IMR-90 (cell line): ENCODE data around the gene TMEM170A. TPM values are rescaled to one million over a fixed set of nuclear protein-coding genes. Genes with fewer than 3 reads are reported as not detected.

Experiments used
- ATAC-seq: fragments of 200-7000 bp; cut with Tn5 transposase; 2 replicates; pipeline ENCODE4 v1.9.1; 2020; ENCODE audit warnings: low read depth, mild to moderate bottlenecking, moderate library complexity
- BruUV-seq: library from RNA; stranded (reverse); fragments of 400-500 nt; replicated peaks from 2 replicates; lab custom pipeline; 2021; lab: Mats Ljungman, UMichigan
- CTCF ChIA-PET: fragments of 300-600 bp; formaldehyde crosslinking; extraction: SDS; loops from one replicate; lab custom pipeline; 2021; ENCODE audit warnings: antibody characterized with exemption; lab: Yijun Ruan, JAX
- POLR2A ChIA-PET: fragments of 300-600 bp; sonication (Branson Sonifier 250); formaldehyde crosslinking; loops from one replicate; lab custom pipeline; 2022; ENCODE audit warnings: antibody characterized with exemption; ENCODE audit not compliant: unreplicated experiment; lab: Charles Lee
- DNase-seq: peaks from one replicate; pipeline ENCODE4 v3.0.0; 2013
- H2AFZ ChIP-seq: replicated peaks from 2 replicates; pipeline ENCODE3; 2013; ENCODE audit warnings: low read length, mild to moderate bottlenecking; ENCODE audit not compliant: poor library complexity
- H2AK5ac ChIP-seq: 2 replicates; pipeline ENCODE4 v1.6.1; 2013; ENCODE audit warnings: low read depth, low read length, inconsistent platforms
- H2AK9ac ChIP-seq: replicated peaks from 2 replicates; pipeline ENCODE3; 2013; ENCODE audit warnings: mild to moderate bottlenecking, low read depth, low read length, moderate library complexity; ENCODE audit not compliant: poor library complexity
- H2BK120ac ChIP-seq: 2 replicates; pipeline ENCODE4 v1.6.1; 2013; ENCODE audit warnings: low read depth, low read length, inconsistent platforms
- H2BK15ac ChIP-seq: 3 replicates; pipeline ENCODE4 v1.6.1; 2013; ENCODE audit warnings: low read depth, low read length, inconsistent platforms
- H2BK20ac ChIP-seq: 2 replicates; pipeline ENCODE4 v1.6.1; 2013; ENCODE audit warnings: low read depth, mild to moderate bottlenecking, inconsistent platforms, low read length, moderate library complexity
- H2BK5ac ChIP-seq: 2 replicates; pipeline ENCODE4 v1.6.1; 2013; ENCODE audit warnings: mild to moderate bottlenecking, low read depth, low read length, inconsistent platforms; ENCODE audit not compliant: poor library complexity, severe bottlenecking
- H3K14ac ChIP-seq: replicated peaks from 2 replicates; pipeline ENCODE4 v1.6.1; 2013; ENCODE audit warnings: low read depth, low read length, inconsistent platforms
- H3K18ac ChIP-seq: 2 replicates; pipeline ENCODE4 v1.6.1; 2013; ENCODE audit warnings: low read depth, low read length, control low read depth
- H3K23ac ChIP-seq: 2 replicates; pipeline ENCODE4 v1.6.1; 2013; ENCODE audit warnings: low read depth, low read length, inconsistent platforms
- H3K27ac ChIP-seq: 2 replicates; pipeline ENCODE4 v1.5.1; 2013; ENCODE audit warnings: mild to moderate bottlenecking, control low read depth, low read length; ENCODE audit not compliant: insufficient read depth
- H3K27me3 ChIP-seq: 2 replicates; pipeline ENCODE4 v1.6.1; 2013; ENCODE audit warnings: low read length; ENCODE audit not compliant: control insufficient read depth, insufficient read depth
- H3K36me3 ChIP-seq: 2 replicates; pipeline ENCODE4 v1.6.1; 2013; ENCODE audit warnings: low read length, mixed read lengths; ENCODE audit not compliant: control insufficient read depth, insufficient read depth
- H3K4ac ChIP-seq: 2 replicates; pipeline ENCODE4 v1.6.1; 2013; ENCODE audit warnings: low read depth, low read length, inconsistent platforms
- H3K4me1 ChIP-seq: 2 replicates; pipeline ENCODE4 v1.6.1; 2013; ENCODE audit warnings: low read length, mixed read lengths; ENCODE audit not compliant: control insufficient read depth, insufficient read depth
- H3K4me2 ChIP-seq: 2 replicates; pipeline ENCODE4 v1.6.1; 2013; ENCODE audit warnings: low read depth, mild to moderate bottlenecking, control low read depth, low read length, moderate library complexity
- H3K4me3 ChIP-seq: 2 replicates; pipeline ENCODE4 v1.5.1; 2013; ENCODE audit warnings: low read depth, mild to moderate bottlenecking, control low read depth, low read length, moderate library complexity; ENCODE audit not compliant: insufficient read depth
- H3K56ac ChIP-seq: 2 replicates; pipeline ENCODE4 v1.6.1; 2013; ENCODE audit warnings: low read length, inconsistent platforms; ENCODE audit not compliant: insufficient read depth; ENCODE audit errors: extremely low read depth
- H3K79me1 ChIP-seq, 2 experiments: 2 replicates each; pipeline ENCODE4 v1.6.1; 2013; ENCODE audit warnings: low read length in 2 of 2, inconsistent platforms in 1 of 2, low read depth in 1 of 2
- H3K9ac ChIP-seq: 2 replicates; pipeline ENCODE4 v1.6.1; 2013; ENCODE audit warnings: low read depth, low read length, control low read depth
- H3K9me1 ChIP-seq: 2 replicates; pipeline ENCODE4 v1.6.1; 2013; ENCODE audit warnings: low read length, inconsistent platforms; ENCODE audit not compliant: insufficient read depth
- H3K9me3 ChIP-seq: 2 replicates; pipeline ENCODE4 v1.6.1; 2013; ENCODE audit warnings: low read length; ENCODE audit not compliant: control insufficient read depth, insufficient read depth
- H4K20me1 ChIP-seq: 2 replicates; pipeline ENCODE4 v1.6.1; 2013; ENCODE audit warnings: low read length, inconsistent platforms; ENCODE audit not compliant: insufficient read depth
- H4K5ac ChIP-seq: 2 replicates; pipeline ENCODE4 v1.6.1; 2013; ENCODE audit warnings: mild to moderate bottlenecking, low read depth, low read length, control low read depth
- H4K8ac ChIP-seq, 2 experiments: 2 replicates each; pipeline ENCODE4 v1.6.1; 2013; ENCODE audit warnings: low read depth in 2 of 2, low read length in 2 of 2, control low read depth in 1 of 2, inconsistent platforms in 1 of 2
- H4K91ac ChIP-seq: 2 replicates; pipeline ENCODE4 v1.6.1; 2013; ENCODE audit warnings: low read depth, low read length, inconsistent platforms; ENCODE audit not compliant: insufficient read depth
- CTCF ChIP-seq: conservative IDR thresholded peaks from 2 replicates; pipeline ENCODE4 v1.5.1; 2012; ENCODE audit warnings: mild to moderate bottlenecking, low read depth, low read length, improper control_type of control experiment
- FOS ChIP-seq: fragments of 150-350 bp; IDR thresholded peaks from 2 replicates; pipeline ENCODE4 v1.6.1; 2016; ENCODE audit warnings: low read depth, low read length
- RAD21 ChIP-seq: IDR thresholded peaks from 2 replicates; pipeline ENCODE4 v1.6.1; 2012; ENCODE audit warnings: low read length, improper control_type of control experiment
- RFX5 ChIP-seq: IDR thresholded peaks from 2 replicates; pipeline ENCODE4 v1.8.0; 2012; ENCODE audit warnings: low read depth, mild to moderate bottlenecking, low read length, moderate library complexity
- SMC3 ChIP-seq: fragments of 150-350 bp; IDR thresholded peaks from 2 replicates; pipeline ENCODE4 v1.6.1; 2016; ENCODE audit warnings: low read depth, mild to moderate bottlenecking, antibody characterized with exemption, low read length, moderate library complexity
- WGBS, 2 experiments: methylation state at CpG; one replicate each; pipeline versions ENCODE4 v1.1.5 to v1.1.7; 2013; ENCODE audit warnings: missing lambda C conversion rate in 2 of 2; ENCODE audit not compliant: insufficient read length in 1 of 2; ENCODE audit errors: extremely low coverage in 2 of 2; 5-methylcytosine and 5-hydroxymethylcytosine counted together
- dilution Hi-C: fragments of 300-500 bp; cut with HindIII; formaldehyde crosslinking; loops from one replicate; pipeline ENCODE4 v1.14.3; 2018; ENCODE audit warnings: low sequenced_read_pairs; ENCODE audit not compliant: unreplicated experiment
- in situ Hi-C: fragments of 300-500 bp; cut with MboI; formaldehyde crosslinking; loops from 3 replicates; pipeline ENCODE4 v1.14.3; 2019; ENCODE audit warnings: low sequenced_read_pairs, inconsistent platforms, mixed read lengths
- intact Hi-C: fragments of 100-400 bp; cut with micrococcal nuclease; formaldehyde crosslinking; loops from 2 replicates; pipeline ENCODE4 v1.10.0; 2022
- polyA plus RNA-seq, 3 experiments: library from polyadenylated mRNA; depleted of rRNA; stranded (reverse); fragments of >200 nt; gene quantifications; 2 replicates each; pipeline ENCODE4 v1.2.3, GENCODE V29; 2012; ENCODE audit warnings: low replicate concordance in 1 of 3
- total RNA-seq: library from RNA; depleted of rRNA; stranded (reverse); fragments of >200 nt; gene quantifications from 2 replicates; pipeline ENCODE4 v1.2.3, GENCODE V29; 2012

Gene TMEM170A
- total and polyA plus RNA-seq, 2 of the 4 experiments (the other 2 are of a cell fraction): 7.3 to 10.9 TPM

- Histone ChIP-seq H4K8ac (no peak overlapping the region), H3K79me1 (no peaks in the 10 kb centered on the region), H3K9ac (no peak overlapping the region), H3K18ac (no peak overlapping the region), H4K5ac (no peak overlapping the region), H2BK15ac (no peak overlapping the region), H2AFZ (no peak overlapping the region), H2BK20ac (no peak overlapping the region), H2AK9ac (no peak overlapping the region), H3K4me2 (no peak overlapping the region), H3K4me3 (no peak overlapping the region), H3K27ac (no peak overlapping the region), H3K56ac (no peak overlapping the region), H3K9me3 (no peaks in the 10 kb centered on the region), H3K9me1 (no peaks in the 10 kb centered on the region), H3K27me3 (peaks cover 7% of the 10 kb centered on the region; the same call in 1 of the 2 replicates), H4K20me1 (no peaks in the 10 kb centered on the region), H2AK5ac (no peak overlapping the region), H3K14ac (no peak overlapping the region), H3K4me1 (no peaks in the 10 kb centered on the region), H2BK120ac (no peak overlapping the region), H2BK5ac (no peak overlapping the region), H3K23ac (no peak overlapping the region), H4K91ac (no peak overlapping the region), H3K36me3 (no peaks in the 10 kb centered on the region), H3K4ac (no peak overlapping the region)
- no TSS peak for BruUV-seq
- intact Hi-C loops: loop anchor here (1.0 to 5.0 kb wide), 5 partner anchors 45 to 292 kb away; partner anchors contain the start of gene GABARAPL2
- dilution Hi-C loops: no loop called here
- in situ Hi-C loops: loop anchor here (5.0 kb wide), 1 partner anchor 290 kb away; no protein-coding TSS in a partner anchor
- ATAC-seq (peak; percentile 100), DNase-seq (peak; percentile 64)
- CTCF ChIA-PET: interaction anchor here (0.6 to 1.3 kb wide), 11 partner anchors 15 to 292 kb away, joined by 3 to 5 read pairs (median 3); no protein-coding TSS in a partner anchor
- peak; percentile 84 for TF ChIP-seq SMC3
- TF ChIP-seq CTCF: peak; percentile 82
- TF ChIP-seq RAD21: peak; percentile 84
- no peak for TF ChIP-seq FOS
- no peak for TF ChIP-seq RFX5
- WGBS, 2 experiments: no CpG with 5 or more reads among the region's 10 CpGs
- POLR2A ChIA-PET: no interaction called here
Observed at GRCh38 chr16:75471723-75472633, 7.5 kb upstream of the TMEM170A start.
